SK-N-SH (cell line): ENCODE results near the gene MEPE. TPM values are rescaled to one million over a fixed set of nuclear protein-coding genes. Genes with fewer than 3 reads are reported as not detected.

Source experiments
- CTCF ChIA-PET: fragments of 300-600, 350-600 bp; formaldehyde crosslinking; extraction: SDS; loops from one replicate; lab custom pipeline; 2021; lab: Yijun Ruan, JAX
- POLR2A ChIA-PET: fragments of 350-600 bp; sonication (Branson Sonifier 250); formaldehyde crosslinking; extraction: SDS; loops from one replicate; lab custom pipeline; 2020; ENCODE audit warnings: antibody characterized with exemption, inconsistent platforms; lab: Yijun Ruan, JAX
- DNase-seq: peaks from one replicate; pipeline ENCODE4 v3.0.0; 2012
- H2AFZ ChIP-seq: fragments of 200-600 bp; sonication (generic); 2 replicates; pipeline ENCODE4 v1.8.1; 2016; ENCODE audit warnings: antibody characterized with exemption, mild to moderate bottlenecking, low read depth
- H3F3A ChIP-seq: fragments of 200-600 bp; sonication (generic); replicated peaks from 2 replicates; pipeline ENCODE3; 2016; ENCODE audit warnings: antibody characterized with exemption, mild to moderate bottlenecking; ENCODE audit not compliant: insufficient read depth
- H3K27ac ChIP-seq, 2 experiments: fragments of 200-500 bp in 1 of 2; fragments of 200-600 bp in 1 of 2; sonication (Bioruptor generic) in 1 of 2; sonication (generic), shearing (Covaris generic) in 1 of 2; 2 replicates each; pipeline versions ENCODE4 v1.5.1 to v1.6.1; 2014 to 2016; ENCODE audit warnings: low read depth in 2 of 2, inconsistent platforms in 1 of 2, low read length in 1 of 2, mild to moderate bottlenecking in 1 of 2, mixed read lengths in 1 of 2
- H3K27me3 ChIP-seq: fragments of 200-600 bp; sonication (generic), shearing (Covaris generic); 2 replicates; pipeline ENCODE4 v1.6.1; 2016; ENCODE audit warnings: mixed run types; ENCODE audit not compliant: insufficient read depth
- H3K36me3 ChIP-seq, 2 experiments: fragments of 200-500 bp in 1 of 2; fragments of 200-600 bp in 1 of 2; sonication (Bioruptor generic) in 1 of 2; sonication (generic) in 1 of 2; replicated peaks in 1 of 2; 2 replicates each; pipeline versions ENCODE3 to v1.5.1; 2014 to 2016; ENCODE audit warnings: low read length in 1 of 2, mild to moderate bottlenecking in 1 of 2; ENCODE audit not compliant: insufficient read depth in 2 of 2, control insufficient read depth in 1 of 2
- H3K4me1 ChIP-seq, 2 experiments: fragments of 200-500 bp in 1 of 2; fragments of 200-600 bp in 1 of 2; sonication (Bioruptor generic) in 1 of 2; sonication (generic), shearing (Covaris generic) in 1 of 2; 2 replicates each; pipeline versions ENCODE4 v1.5.1 to v1.6.1; 2014 to 2016; ENCODE audit warnings: low read depth in 1 of 2, low read length in 1 of 2, mixed run types in 1 of 2; ENCODE audit not compliant: insufficient read depth in 2 of 2, control insufficient read depth in 1 of 2
- H3K4me2 ChIP-seq: fragments of 200-600 bp; sonication (generic), shearing (Covaris generic); 2 replicates; pipeline ENCODE4 v1.6.1; 2017; ENCODE audit warnings: mixed run types
- H3K4me3 ChIP-seq, 2 experiments: fragments of 200-500 bp in 1 of 2; fragments of 200-600 bp in 1 of 2; sonication (Bioruptor generic) in 1 of 2; sonication (generic), shearing (Covaris generic) in 1 of 2; 2 replicates each; pipeline versions ENCODE4 v1.5.1 to v1.8.1; 2014 to 2016; ENCODE audit warnings: low read depth in 2 of 2, inconsistent platforms in 1 of 2, low read length in 1 of 2, mild to moderate bottlenecking in 1 of 2, mixed read lengths in 1 of 2, moderate library complexity in 1 of 2
- H3K79me2 ChIP-seq: fragments of 200-600 bp; sonication (generic); 2 replicates; pipeline ENCODE4 v1.8.1; 2017; ENCODE audit warnings: mild to moderate bottlenecking; ENCODE audit not compliant: insufficient read depth
- H3K9ac ChIP-seq: fragments of 200-600 bp; sonication (generic); 2 replicates; pipeline ENCODE4 v1.6.1; 2017; ENCODE audit warnings: mixed run types
- H3K9me2 ChIP-seq: fragments of 200-600 bp; sonication (generic); 2 replicates; pipeline ENCODE4 v1.6.1; 2017; ENCODE audit warnings: mixed run types
- H3K9me3 ChIP-seq: fragments of 200-600 bp; sonication (generic); 2 replicates; pipeline ENCODE4 v1.6.1; 2017; ENCODE audit warnings: mixed run types, mild to moderate bottlenecking, moderate library complexity
- H4K20me1 ChIP-seq: fragments of 200-600 bp; sonication (generic); 2 replicates; pipeline ENCODE4 v1.6.1; 2017; ENCODE audit warnings: mild to moderate bottlenecking, mixed run types; ENCODE audit not compliant: insufficient read depth
- ELF1 ChIP-seq: IDR thresholded peaks from 2 replicates; pipeline ENCODE4 v1.4.0; 2012
- EP300 ChIP-seq, 2 experiments: IDR thresholded peaks; 2 replicates each; pipeline versions ENCODE4 v1.4.0 to v1.6.1; 2012; ENCODE audit warnings: borderline replicate concordance in 1 of 2, low read depth in 1 of 2, low read length in 1 of 2
- FOXJ3 ChIP-seq: sonication (generic); formaldehyde crosslinking; IDR thresholded peaks from 2 replicates; pipeline ENCODE4 v1.5.1; 2020; ENCODE audit warnings: mild to moderate bottlenecking, missing genetic modification reagents
- FOXM1 ChIP-seq: IDR thresholded peaks from 2 replicates; pipeline ENCODE4 v1.4.0; 2012; ENCODE audit warnings: low read depth, mild to moderate bottlenecking
- MEF2A ChIP-seq: IDR thresholded peaks from 2 replicates; pipeline ENCODE4 v1.4.0; 2012; ENCODE audit warnings: low read depth, borderline replicate concordance
- MXI1 ChIP-seq: IDR thresholded peaks from 2 replicates; pipeline ENCODE4 v1.6.1; 2012; ENCODE audit warnings: mild to moderate bottlenecking, low read depth, low read length, improper control_type of control experiment
- NRF1 ChIP-seq: IDR thresholded peaks from 2 replicates; pipeline ENCODE4 v1.6.1; 2012; ENCODE audit warnings: low read depth, mild to moderate bottlenecking, low read length
- RAD21 ChIP-seq: IDR thresholded peaks from 2 replicates; pipeline ENCODE4 v1.6.1; 2012; ENCODE audit warnings: mild to moderate bottlenecking, low read length
- RFX5 ChIP-seq: IDR thresholded peaks from 2 replicates; pipeline ENCODE4 v1.6.1; 2012; ENCODE audit warnings: mild to moderate bottlenecking, improper control_type of control experiment, low read length
- RXRA ChIP-seq: IDR thresholded peaks from 2 replicates; pipeline ENCODE4 v1.4.0; 2012; ENCODE audit warnings: low read depth, mild to moderate bottlenecking, borderline replicate concordance
- SMC3 ChIP-seq: IDR thresholded peaks from 2 replicates; pipeline ENCODE4 v1.6.1; 2012; ENCODE audit warnings: low read depth, low read length, improper control_type of control experiment
- TCF12 ChIP-seq: IDR thresholded peaks from 2 replicates; pipeline ENCODE4 v1.4.0; 2012
- WGBS: methylation state at CpG from one replicate; pipeline ENCODE4 v1.1.6; 2017; ENCODE audit warnings: low lambda C conversion rate; 5-methylcytosine and 5-hydroxymethylcytosine counted together
- polyA plus RNA-seq, 3 experiments: library from polyadenylated mRNA; depleted of rRNA; stranded (reverse); fragments of >200 nt; gene quantifications; 2 replicates each; pipeline ENCODE4 v1.2.3, GENCODE V29; 2012
- TF ChIP-seq, protein P1 (sequence below): fragments of 200-600 bp; sonication (generic); IDR thresholded peaks from 2 replicates; pipeline ENCODE4 v1.6.1; 2017; ENCODE audit warnings: antibody characterized with exemption, mild to moderate bottlenecking, moderate library complexity
- TF ChIP-seq, protein P2 (sequence below): IDR thresholded peaks from 2 replicates; pipeline ENCODE4 v1.4.0; 2012; ENCODE audit warnings: low read depth

The MEPE gene
- polyA plus RNA-seq, 1 of the 3 experiments (the other 2 are of a cell fraction), result not detected

DNA sequence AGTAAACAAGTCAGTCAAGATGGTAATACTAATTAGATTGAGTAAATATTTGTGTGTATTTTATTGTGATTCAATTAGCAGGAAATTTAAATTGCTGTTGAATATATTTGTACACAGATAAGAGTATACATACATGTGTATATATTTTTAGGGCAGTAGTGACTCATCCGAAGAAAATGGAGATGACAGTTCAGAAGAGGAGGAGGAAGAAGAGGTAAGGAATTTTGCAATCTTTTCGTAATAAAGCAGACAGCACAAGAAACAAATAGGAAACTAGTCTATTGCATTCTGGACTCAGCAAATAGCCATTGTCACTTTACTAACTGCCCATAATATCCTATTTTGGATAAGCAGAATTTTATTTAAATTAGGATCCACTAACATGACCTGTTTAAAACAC lies 26.8 kb upstream of the MEPE start:
- Histone ChIP-seq H3K27ac (no peak overlapping the region), H4K20me1 (no peaks in the 10 kb centered on the region), H3K9ac (no peak overlapping the region), H3K4me1 (no peaks in the 10 kb centered on the region), H3K79me2 (no peaks in the 10 kb centered on the region), H3K9me2 (no peaks in the 10 kb centered on the region), H3K9me3 (no peaks in the 10 kb centered on the region), H3K4me3 (no peak overlapping the region), H2AFZ (no peak overlapping the region), H3K4me2 (no peak overlapping the region), H3K36me3 (no peaks in the 10 kb centered on the region), H3K27me3 (no peaks in the 10 kb centered on the region), H3F3A (no peaks in the 10 kb centered on the region)
- WGBS, result 45% methylated on average over 2 of the region's 2 CpGs
- ChIA-PET CTCF (interaction anchor here (1.7 kb wide), 1 partner anchor 17 kb away, joined by 4 read pairs; no protein-coding TSS in a partner anchor), POLR2A (no interaction called here)
- DNase-seq, result no peak
- TF ChIP-seq SMC3 (no peak), RAD21 (no peak), FOXJ3 (CRISPR knock-in tag) (no peak), RXRA (no peak), MEF2A (no peak), FOXM1 (no peak), NRF1 (no peak), EP300 (IDR thresholded peaks at IDR 0.05; ENCODE audit: borderline replicate concordance in 1 of 2, low read depth in 1 of 2, low read length in 1 of 2) (no peak), MXI1 (no peak), ELF1 (no peak)
- TF ChIP-seq, protein P1, sequence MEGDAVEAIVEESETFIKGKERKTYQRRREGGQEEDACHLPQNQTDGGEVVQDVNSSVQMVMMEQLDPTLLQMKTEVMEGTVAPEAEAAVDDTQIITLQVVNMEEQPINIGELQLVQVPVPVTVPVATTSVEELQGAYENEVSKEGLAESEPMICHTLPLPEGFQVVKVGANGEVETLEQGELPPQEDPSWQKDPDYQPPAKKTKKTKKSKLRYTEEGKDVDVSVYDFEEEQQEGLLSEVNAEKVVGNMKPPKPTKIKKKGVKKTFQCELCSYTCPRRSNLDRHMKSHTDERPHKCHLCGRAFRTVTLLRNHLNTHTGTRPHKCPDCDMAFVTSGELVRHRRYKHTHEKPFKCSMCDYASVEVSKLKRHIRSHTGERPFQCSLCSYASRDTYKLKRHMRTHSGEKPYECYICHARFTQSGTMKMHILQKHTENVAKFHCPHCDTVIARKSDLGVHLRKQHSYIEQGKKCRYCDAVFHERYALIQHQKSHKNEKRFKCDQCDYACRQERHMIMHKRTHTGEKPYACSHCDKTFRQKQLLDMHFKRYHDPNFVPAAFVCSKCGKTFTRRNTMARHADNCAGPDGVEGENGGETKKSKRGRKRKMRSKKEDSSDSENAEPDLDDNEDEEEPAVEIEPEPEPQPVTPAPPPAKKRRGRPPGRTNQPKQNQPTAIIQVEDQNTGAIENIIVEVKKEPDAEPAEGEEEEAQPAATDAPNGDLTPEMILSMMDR, result no peak
- TF ChIP-seq, protein P2, sequence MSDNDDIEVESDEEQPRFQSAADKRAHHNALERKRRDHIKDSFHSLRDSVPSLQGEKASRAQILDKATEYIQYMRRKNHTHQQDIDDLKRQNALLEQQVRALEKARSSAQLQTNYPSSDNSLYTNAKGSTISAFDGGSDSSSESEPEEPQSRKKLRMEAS, result no peak

DNA sequence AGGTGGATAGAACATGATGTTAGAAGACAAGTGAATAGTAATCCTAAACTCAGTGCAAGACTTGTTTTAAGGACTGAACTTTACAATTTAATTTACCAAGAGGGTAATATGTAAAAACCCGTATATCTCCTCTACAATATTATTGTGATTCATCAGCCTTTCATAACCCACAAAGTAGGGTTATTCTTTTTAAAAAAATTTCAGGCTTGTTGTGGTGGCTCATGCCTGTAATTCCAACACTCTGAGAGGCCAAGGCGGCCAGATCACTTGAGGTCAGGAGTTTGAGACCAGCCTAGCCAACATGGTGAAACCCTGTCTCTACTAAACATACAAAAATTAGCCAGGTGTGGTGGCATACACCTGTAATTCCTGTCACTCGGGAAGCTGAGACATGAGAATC lies 26.2 kb upstream of the MEPE start:
- DNase-seq, result no peak
- ChIA-PET CTCF (interaction anchor here (1.1 kb wide), 2 partner anchors 47 to 179 kb away, joined by 3 read pairs; no protein-coding TSS in a partner anchor), POLR2A (no interaction called here)
- H3K27me3 ChIP-seq, result no peaks in the 10 kb centered on the region
- H3K4me2 ChIP-seq, result no peak overlapping the region
- no peaks in the 10 kb centered on the region for H3K36me3 ChIP-seq
- H4K20me1 ChIP-seq, result no peaks in the 10 kb centered on the region
- H3K9me3 ChIP-seq, result no peaks in the 10 kb centered on the region
- H3F3A ChIP-seq, result no peaks in the 10 kb centered on the region
- H3K4me3 ChIP-seq, result no peak overlapping the region
- H3K4me1 ChIP-seq, result no peaks in the 10 kb centered on the region
- no peaks in the 10 kb centered on the region for H3K9me2 ChIP-seq
- TF ChIP-seq TCF12 (no peak), RFX5 (no peak), FOXM1 (no peak)
- no peaks in the 10 kb centered on the region for H3K79me2 ChIP-seq
- no peak overlapping the region for H2AFZ ChIP-seq
- H3K9ac ChIP-seq, result no peak overlapping the region
- WGBS, result 42% methylated on average over 3 of the region's 3 CpGs
- no peak overlapping the region for H3K27ac ChIP-seq
